ENCODE results near the gene CCDC180.
"Not testable (repeated sequence)": the region's sequence is repeated elsewhere in the genome, so short reads cannot be mapped to it uniquely, and the experiment has no call there.

The CCDC180 gene

GRCh38 chr9:97311798-97312500 is 4.5 kb downstream of the CCDC180 start:
- no peak for DNase-seq

GRCh38 chr9:97312556-97312955 is 5.1 kb downstream of the CCDC180 start:
- DNase-seq = no peak

DNA sequence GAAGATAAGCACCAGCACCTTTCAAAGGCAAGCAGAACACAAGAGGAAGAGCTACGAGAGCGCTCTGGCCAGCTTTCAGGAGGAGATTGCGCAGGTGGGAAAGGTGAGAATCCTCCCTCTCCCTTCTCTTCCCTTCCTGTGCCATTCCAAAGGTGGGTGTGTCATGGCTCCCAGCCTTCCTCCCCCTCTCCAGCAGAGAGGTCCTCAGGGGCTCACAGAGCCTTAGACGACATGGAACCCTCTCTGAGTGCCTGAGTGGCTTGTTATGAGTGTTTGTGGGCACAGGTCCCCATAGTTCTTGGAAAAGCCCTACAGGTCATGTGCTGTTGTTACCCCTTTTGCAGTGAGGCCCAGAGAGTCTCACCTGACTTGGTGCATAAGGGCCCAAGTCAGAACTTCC is 5.8 kb downstream of the CCDC180 start:
- DNase-seq = no peak

DNA sequence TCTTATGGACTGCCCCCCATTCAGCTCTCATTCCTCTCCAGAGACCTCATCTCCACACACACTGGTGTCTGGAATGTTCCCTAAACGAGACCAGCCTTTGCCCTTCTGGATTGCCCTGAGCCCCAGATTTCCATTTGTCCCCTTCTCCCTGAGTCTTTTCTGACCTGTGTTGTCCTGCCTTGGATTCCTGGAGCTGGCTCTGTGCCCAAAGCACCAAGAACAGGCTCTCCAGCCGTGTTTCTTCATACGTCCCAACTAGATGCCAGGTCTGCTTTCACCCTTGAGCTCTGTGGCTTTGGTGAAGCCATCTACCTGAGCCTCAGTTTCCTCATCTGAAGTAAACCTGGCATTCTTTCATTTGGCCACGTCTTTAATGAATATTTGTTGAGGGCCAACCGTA is 6.3 kb downstream of the CCDC180 start:
- no peak for DNase-seq

GRCh38 chr9:97314503-97314902 is 7.0 kb downstream of the CCDC180 start:
- DNase-seq = no peak

- DNase-seq = no peak
Observed at GRCh38 chr9:97315550-97315949, 8.1 kb downstream of the CCDC180 start.

DNA sequence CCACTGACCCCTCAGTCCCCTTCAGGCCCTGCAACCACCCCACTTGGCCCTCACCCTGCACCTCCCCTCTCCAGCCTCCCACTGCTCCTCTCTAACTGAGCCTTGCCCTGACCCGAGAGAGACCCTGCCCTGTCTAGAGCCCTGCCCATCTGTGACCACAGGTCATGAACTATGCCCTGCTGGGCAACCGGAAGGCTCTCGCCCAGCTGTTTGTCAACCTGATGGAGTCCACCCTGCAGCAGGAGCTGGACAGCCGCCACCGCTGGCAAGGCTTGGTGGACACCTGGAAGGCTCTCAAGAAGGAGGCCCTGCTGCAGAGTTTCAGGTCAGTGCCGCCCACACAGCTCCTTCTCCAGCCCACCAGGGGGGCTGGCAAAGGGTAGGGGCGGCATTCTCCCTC is 9.4 kb downstream of the CCDC180 start:
- no peak for DNase-seq

DNA sequence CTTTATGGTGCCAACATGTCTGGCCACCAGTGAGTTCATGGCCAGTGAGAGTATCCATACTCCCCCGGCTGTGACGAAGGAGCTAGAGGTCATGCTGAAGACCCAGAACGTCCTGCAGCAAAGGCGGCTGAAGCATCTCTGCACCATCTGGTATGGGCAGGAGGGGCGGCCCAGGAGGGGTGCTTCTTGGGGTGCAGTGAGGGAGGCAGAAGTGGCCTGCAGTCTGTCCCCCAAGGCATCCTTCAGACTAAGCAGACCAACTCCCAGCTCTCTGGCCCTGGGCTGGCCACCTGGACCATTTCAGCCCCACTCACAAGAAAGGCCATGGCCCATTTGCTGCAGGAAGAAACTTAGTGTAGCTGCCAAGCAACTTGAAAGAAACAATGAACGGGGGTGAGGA is 11.0 kb downstream of the CCDC180 start:
- no peak for DNase-seq

DNA sequence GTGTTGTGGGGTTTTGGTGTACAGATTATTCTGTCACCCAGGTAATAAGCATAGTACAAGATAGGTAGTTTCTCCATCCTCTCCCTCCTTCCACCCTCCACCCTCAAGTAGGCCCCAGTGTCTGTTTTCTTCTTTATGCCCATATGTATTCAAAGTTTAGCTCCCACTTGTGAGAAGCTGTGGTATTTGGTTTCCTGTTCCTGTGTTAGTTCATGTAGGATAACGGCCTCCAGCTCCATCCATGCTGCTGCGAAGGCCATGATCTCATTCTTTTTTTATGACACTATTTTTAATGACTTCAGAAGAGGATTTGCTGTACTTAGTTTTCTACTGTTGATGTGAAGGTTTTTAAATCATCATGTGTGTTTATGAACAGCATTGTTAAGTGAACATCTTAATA is 11.9 kb downstream of the CCDC180 start:
- no peak for DNase-seq

- no peak for DNase-seq
Observed at GRCh38 chr9:97320080-97320642, 12.7 kb downstream of the CCDC180 start.

DNA sequence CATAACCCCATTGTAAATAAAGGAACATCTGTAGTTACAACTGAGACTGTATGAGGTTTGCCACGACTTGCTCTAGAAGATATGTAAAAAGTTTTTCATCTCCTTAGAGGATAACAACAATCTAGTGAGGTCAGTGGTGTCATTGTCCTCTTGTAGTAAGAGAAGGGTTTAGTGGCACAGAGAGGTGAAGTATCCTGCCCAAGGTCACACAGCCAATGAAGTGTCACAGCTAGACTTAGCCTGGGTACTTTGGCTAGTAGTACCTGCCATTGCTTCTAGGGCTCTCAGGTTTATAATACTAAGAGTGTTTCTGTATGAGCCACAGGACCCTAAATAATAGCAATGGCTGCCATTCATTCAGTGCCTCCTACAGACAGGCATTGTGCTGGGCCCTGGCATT is 13.8 kb downstream of the CCDC180 start:
- no peak for DNase-seq

GRCh38 chr9:97321691-97322090 is 14.2 kb downstream of the CCDC180 start:
- DNase-seq = no peak

DNA sequence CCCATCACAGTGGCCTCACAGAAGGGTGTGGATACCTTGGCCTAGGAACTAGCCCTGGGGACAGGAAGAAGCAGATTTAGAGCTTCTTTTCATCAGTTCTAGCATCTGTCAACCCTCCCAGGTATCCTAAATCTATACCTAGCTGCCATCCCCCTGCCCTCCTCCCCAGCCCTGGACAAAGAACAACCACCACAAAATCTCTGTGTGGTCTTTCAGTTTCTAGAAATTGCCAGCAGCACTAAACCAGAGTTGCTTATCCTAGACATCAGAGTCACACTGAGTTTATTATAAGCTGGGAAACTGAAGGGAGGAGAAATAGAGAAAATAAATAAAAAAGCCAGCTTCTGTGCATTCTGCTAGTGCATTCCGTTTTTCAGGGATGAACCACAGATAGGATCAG is 14.6 kb downstream of the CCDC180 start:
- no peak for DNase-seq

GRCh38 chr9:97324954-97325353 is 17.5 kb downstream of the CCDC180 start:
- no peak for DNase-seq

DNA sequence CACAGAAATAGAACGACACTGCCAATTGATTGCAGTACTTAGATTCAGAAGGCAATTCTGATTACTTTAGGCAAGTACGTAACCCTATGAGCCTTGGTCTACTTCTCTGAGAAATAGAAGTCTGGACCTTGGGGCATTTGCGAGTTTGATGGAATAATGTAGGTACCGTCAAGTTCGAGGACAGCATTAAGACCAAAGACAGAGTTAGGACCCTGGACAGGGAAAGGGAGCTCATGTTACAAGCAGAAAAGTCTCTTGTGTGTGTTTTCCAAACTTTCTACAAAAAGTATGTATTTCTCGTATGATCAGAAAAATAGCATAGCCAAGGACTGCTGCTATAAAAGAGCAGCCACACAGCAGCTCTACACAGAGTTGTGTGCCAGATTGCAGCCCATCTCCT is 20.1 kb downstream of the CCDC180 start:
- DNase-seq = no peak

- no peak for DNase-seq
Observed at GRCh38 chr9:97332993-97333392, 25.5 kb downstream of the CCDC180 start.

DNA sequence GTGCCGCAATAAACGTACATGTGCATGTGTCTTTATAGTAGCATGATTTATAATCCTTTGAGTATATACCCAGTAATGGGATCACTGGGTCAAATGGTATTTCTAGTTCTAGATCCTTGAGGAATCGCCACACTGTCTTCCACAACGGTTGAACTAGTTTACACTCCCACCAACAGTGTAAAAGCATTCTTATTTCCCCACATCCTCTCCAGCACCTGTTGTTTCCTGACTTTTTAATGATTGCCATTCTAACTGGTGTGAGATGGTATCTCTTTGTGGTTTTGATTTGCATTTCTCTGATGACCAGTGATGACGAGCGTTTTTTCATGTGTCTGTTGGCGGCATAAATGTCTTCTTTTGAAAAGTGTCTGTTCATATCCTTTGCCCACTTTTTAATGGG is 28.2 kb downstream of the CCDC180 start:
- DNase-seq = not testable (repeated sequence)

DNA sequence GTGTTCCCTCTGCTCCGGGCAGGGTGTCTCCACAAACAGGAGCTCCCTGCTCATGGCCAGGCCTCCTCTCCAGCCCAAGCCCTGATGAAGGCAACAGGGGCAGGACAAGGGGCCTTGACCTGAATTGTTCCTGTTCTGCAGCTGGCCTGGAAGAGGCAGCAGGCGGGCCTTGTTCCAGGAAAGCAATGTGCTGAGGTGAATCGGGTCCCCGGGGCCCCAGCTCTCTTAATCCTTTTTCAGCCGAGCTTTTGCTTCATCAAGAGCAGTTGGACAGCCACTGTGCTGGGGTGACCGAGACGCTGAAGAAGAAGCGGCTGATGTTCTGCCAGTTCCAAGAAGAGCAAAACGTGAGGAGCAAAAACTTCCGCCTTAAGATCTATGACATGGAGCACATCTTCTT is 41.4 kb downstream of the CCDC180 start:
- DNase-seq = no peak

GRCh38 chr9:97349400-97349799 is 41.9 kb downstream of the CCDC180 start:
- DNase-seq = no peak

DNA sequence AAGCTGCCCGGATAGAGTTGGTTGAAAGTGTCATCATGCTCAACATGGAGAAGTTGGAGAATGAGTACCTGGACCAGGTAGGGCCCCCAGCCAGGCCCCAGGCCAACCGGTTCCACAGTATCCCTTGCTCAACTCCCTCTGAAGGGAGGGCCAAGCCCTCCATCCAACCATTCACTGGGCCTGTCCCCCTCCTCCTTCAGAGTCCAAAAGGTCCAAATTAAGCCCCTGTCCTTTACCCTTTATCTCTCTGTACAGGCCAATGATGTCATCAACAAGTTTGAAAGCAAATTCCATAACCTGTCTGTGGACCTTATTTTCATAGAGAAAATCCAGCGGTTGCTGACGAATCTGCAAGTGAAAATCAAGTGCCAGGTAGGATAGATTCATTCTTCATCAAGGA is 47.2 kb downstream of the CCDC180 start:
- DNase-seq = no peak

DNA sequence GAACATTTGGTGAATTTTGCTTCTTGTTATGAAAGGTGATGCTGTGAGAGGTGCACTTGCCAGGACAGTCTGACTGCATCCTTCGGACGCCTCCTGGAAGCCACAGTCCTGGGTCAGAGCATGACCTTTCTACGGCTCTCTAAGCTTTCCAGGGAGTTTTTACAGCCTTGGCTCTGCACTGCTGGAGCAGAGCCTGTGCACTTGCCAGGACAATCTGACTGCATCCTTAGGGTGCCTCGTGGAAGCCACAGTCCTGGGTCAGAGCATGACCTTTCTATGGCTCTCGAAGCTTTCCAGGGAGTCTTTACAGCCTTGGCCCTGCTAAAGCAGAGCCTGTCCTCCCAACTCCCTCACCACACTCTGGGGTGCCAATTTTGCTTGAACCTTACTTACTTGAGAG is 49.6 kb downstream of the CCDC180 start:
- DNase-seq = no peak
